ENCODE measurements around the gene CAMK2D. TPM values are rescaled to one million over a fixed set of nuclear protein-coding genes. Genes with fewer than 3 reads are reported as not detected.

Gene CAMK2D
- total RNA-seq, 4 donors from 2014 or later: 45.9 to 67.1 (median 56.2) TPM

- TF ChIP-seq EP300 (IDR thresholded peaks at IDR 0.05) (no peak), CTCF (IDR thresholded peaks at IDR 0.05) (no peak), POLR2A (IDR thresholded peaks at IDR 0.05) (no peak), POLR2AphosphoS5 (IDR thresholded peaks at IDR 0.05) (no peak)
- 65 to 100% methylated on average over 1 of the region's 1 CpG for WGBS, 2 donors (ENCODE audit: low coverage in 1 of 2)
- H3K36me3 ChIP-seq: no peaks in the 10 kb centered on the region
Measured at GRCh38 chr4:113423631-113424030, 337.9 kb downstream of the CAMK2D start.

GRCh38 chr4:113420938-113421337 lies 340.6 kb downstream of the CAMK2D start:
- no peaks in the 10 kb centered on the region for H3K27me3 ChIP-seq
- ATAC-seq: no peak
- no peak overlapping the region for H3K27ac ChIP-seq
- TF ChIP-seq POLR2AphosphoS5 (IDR thresholded peaks at IDR 0.05): no peak
- TF ChIP-seq EP300 (IDR thresholded peaks at IDR 0.05): no peak
- TF ChIP-seq CTCF (IDR thresholded peaks at IDR 0.05): no peak
- no peak for TF ChIP-seq POLR2A (IDR thresholded peaks at IDR 0.05)
- H3K36me3 ChIP-seq: no peaks in the 10 kb centered on the region
- peaks cover 0 to 6% (median 0%) of the 10 kb centered on the region in 3 donors for H3K9me3 ChIP-seq
- H3K4me1 ChIP-seq: no peaks in the 10 kb centered on the region
- H3K4me3 ChIP-seq: no peak overlapping the region

More at GRCh38 chr4:113423631-113424030, 337.9 kb downstream of the CAMK2D start:
- ATAC-seq: no peak
- Histone ChIP-seq H3K27me3 (no peaks in the 10 kb centered on the region), H3K27ac (no peak overlapping the region), H3K4me3 (no peak overlapping the region), H3K9me3 (peaks cover 0 to 6% (median 0%) of the 10 kb centered on the region in 3 donors), H3K4me1 (no peaks in the 10 kb centered on the region)

GRCh38 chr4:113419631-113420030 lies 341.9 kb downstream of the CAMK2D start:
- no peak for ATAC-seq
- H3K9me3 ChIP-seq: peaks cover 0 to 6% (median 0%) of the 10 kb centered on the region in 3 donors
- H3K27me3 ChIP-seq: no peaks in the 10 kb centered on the region
- no peak overlapping the region for H3K4me3 ChIP-seq
- H3K4me1 ChIP-seq: no peaks in the 10 kb centered on the region
- H3K27ac ChIP-seq: no peak overlapping the region
- H3K36me3 ChIP-seq: no peaks in the 10 kb centered on the region
- no peak for TF ChIP-seq EP300 (IDR thresholded peaks at IDR 0.05)
- no peak for TF ChIP-seq POLR2AphosphoS5 (IDR thresholded peaks at IDR 0.05)
- TF ChIP-seq CTCF (IDR thresholded peaks at IDR 0.05): no peak
- TF ChIP-seq POLR2A (IDR thresholded peaks at IDR 0.05): no peak
- WGBS, 2 donors (ENCODE audit: low coverage in 1 of 2): 87% methylated on average over 2 of the region's 2 CpGs; no CpG with 5 or more reads in 1 of the 2 donors

GRCh38 chr4:113411496-113411938 lies 350.0 kb downstream of the CAMK2D start:
- Histone ChIP-seq H3K27ac (no peak overlapping the region), H3K27me3 (no peaks in the 10 kb centered on the region), H3K36me3 (no peaks in the 10 kb centered on the region), H3K4me3 (no peak overlapping the region), H3K4me1 (no peaks in the 10 kb centered on the region), H3K9me3 (no peaks in the 10 kb centered on the region)
- peak; percentile 60 for ATAC-seq
- TF ChIP-seq POLR2AphosphoS5 (IDR thresholded peaks at IDR 0.05): no peak
- TF ChIP-seq POLR2A (IDR thresholded peaks at IDR 0.05): no peak
- TF ChIP-seq EP300 (IDR thresholded peaks at IDR 0.05): no peak
- TF ChIP-seq CTCF (IDR thresholded peaks at IDR 0.05): no peak
- 34 to 35% methylated on average over 2 to 4 of the region's 4 CpGs for WGBS, 2 donors (ENCODE audit: low coverage in 1 of 2)

GRCh38 chr4:113410686-113411085 lies 350.9 kb downstream of the CAMK2D start:
- Histone ChIP-seq H3K36me3 (no peaks in the 10 kb centered on the region), H3K4me1 (no peaks in the 10 kb centered on the region), H3K27me3 (no peaks in the 10 kb centered on the region), H3K4me3 (no peak overlapping the region), H3K9me3 (no peaks in the 10 kb centered on the region), H3K27ac (no peak overlapping the region)
- no peak for TF ChIP-seq CTCF (IDR thresholded peaks at IDR 0.05)
- no peak for TF ChIP-seq EP300 (IDR thresholded peaks at IDR 0.05)
- no peak for TF ChIP-seq POLR2A (IDR thresholded peaks at IDR 0.05)
- TF ChIP-seq POLR2AphosphoS5 (IDR thresholded peaks at IDR 0.05): no peak
- ATAC-seq: no peak
